Neural progenitor cell (in vitro differentiated cells): ENCODE measurements around the gene IFI44L.

Source experiments
- EZH2 ChIP-seq: fragments of 200-600 bp; sonication (generic); IDR thresholded peaks from 2 replicates; pipeline ENCODE4 v1.6.1; 2017; ENCODE audit warnings: antibody characterized with exemption, mild to moderate bottlenecking, moderate library complexity
- EZH2phosphoT487 ChIP-seq: fragments of 200-600 bp; sonication (generic); IDR thresholded peaks from 2 replicates; pipeline ENCODE4 v1.6.1; 2017; ENCODE audit warnings: antibody characterized with exemption
- TF ChIP-seq, protein P1 (sequence below): fragments of 200-600 bp; sonication (generic); IDR thresholded peaks from 2 replicates; pipeline ENCODE4 v1.5.1; 2017; ENCODE audit warnings: antibody characterized with exemption, mild to moderate bottlenecking

DNA sequence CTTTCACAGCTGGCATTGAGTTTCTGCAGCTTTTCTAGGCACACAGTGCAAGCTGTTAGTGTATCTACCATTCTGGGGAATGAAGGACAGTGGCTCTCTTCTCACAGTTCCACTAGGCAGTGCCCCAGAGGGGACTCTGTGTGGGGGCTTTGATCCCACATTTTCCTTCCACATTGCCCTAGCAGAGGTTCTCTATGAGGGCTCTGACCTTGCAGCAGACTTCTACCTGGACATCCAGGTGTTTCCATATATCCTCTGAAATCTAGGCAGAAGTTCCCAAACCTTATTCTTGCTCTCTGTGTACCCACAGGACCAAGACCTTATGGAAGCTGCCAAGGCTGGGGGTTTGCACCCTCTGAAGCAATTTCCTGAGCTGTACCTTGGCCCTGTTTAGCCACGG, 27.0 kb downstream of the IFI44L start:
- TF ChIP-seq, protein P1, sequence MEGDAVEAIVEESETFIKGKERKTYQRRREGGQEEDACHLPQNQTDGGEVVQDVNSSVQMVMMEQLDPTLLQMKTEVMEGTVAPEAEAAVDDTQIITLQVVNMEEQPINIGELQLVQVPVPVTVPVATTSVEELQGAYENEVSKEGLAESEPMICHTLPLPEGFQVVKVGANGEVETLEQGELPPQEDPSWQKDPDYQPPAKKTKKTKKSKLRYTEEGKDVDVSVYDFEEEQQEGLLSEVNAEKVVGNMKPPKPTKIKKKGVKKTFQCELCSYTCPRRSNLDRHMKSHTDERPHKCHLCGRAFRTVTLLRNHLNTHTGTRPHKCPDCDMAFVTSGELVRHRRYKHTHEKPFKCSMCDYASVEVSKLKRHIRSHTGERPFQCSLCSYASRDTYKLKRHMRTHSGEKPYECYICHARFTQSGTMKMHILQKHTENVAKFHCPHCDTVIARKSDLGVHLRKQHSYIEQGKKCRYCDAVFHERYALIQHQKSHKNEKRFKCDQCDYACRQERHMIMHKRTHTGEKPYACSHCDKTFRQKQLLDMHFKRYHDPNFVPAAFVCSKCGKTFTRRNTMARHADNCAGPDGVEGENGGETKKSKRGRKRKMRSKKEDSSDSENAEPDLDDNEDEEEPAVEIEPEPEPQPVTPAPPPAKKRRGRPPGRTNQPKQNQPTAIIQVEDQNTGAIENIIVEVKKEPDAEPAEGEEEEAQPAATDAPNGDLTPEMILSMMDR = no peak
- TF ChIP-seq EZH2 (no peak), EZH2phosphoT487 (no peak)
